Hematopoietic multipotent progenitor cell (in vitro differentiated cells): ENCODE results near the gene BICRAL. TPM values are rescaled to one million over a fixed set of nuclear protein-coding genes. Genes with fewer than 3 reads are reported as not detected.
"Not testable (repeated sequence)": the region's sequence is repeated elsewhere in the genome, so short reads cannot be mapped to it uniquely, and the experiment has no call there.

ENCODE experiments used
- DNase-seq, 3 donors: peaks; one replicate each; pipeline ENCODE4 v3.0.0-alpha.2; 2011 to 2015; ENCODE audit warnings: low read depth in 2 of 3, low spot score in 2 of 3
- total RNA-seq: library from RNA; depleted of rRNA; stranded (reverse); fragments of >200 nt; gene quantifications from one replicate; pipeline ENCODE4 v1.2.3, GENCODE V29; 2012

The BICRAL gene
- 18.0 TPM for total RNA-seq

- DNase-seq: peak; percentile 58 to 91 (median 84)
Observed at GRCh38 chr6:42781796-42782688, at the start of gene BICRAL. Gene BICRAL, plus strand, starts transcription at chr6:42782052. Its CDS starts 39,971 bp downstream, at chr6:42822023.

DNA sequence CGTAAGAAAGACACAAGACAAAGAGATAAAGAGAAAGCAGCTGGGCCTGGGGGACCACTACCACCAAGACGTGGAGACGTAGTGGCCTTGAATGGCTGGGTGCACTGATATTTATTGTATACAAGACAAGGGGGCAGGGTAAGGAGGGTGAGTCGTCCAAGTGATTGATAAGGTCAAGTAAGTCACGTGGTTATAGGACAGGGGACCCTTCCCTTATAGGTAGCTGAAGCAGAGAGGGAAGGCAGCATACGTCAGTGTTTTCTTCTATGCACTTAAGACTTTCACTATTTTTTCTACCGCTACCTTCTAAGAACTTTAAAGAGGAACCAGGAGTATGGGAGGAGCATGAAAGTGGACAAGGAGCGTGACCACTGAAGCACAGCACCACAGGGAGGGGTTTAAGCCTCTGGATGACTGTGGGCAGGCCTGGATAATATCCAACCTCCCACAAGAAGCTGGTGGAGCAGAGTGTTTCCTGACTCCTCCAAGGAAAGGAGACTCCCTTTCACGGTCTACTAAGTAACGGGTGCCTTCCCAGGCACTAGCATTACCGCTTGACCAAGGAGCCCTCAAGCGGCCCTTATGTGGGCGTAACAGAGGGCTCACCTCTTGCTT, 47.9 kb upstream of the BICRAL start:
- DNase-seq: not testable (repeated sequence)

DNA sequence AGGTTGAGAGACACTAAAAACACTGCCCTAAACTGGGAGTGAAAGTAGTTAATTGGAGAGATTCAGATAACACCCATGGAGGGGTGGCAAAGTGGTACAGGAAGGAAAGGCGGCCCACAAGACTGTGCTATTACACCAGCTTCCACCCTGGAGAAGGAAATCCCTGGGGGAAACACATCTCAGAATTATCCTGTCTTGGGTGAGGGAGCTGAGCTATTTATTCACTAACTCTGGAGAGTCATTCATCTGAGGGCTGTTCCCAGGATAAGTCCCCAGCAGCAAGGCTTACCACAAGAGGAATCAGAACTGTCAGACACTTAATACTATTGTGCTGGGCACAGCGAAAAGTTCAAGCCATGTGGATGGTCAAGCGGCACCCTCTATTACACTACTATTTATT, 45.9 kb upstream of the BICRAL start:
- no peak for DNase-seq

DNA sequence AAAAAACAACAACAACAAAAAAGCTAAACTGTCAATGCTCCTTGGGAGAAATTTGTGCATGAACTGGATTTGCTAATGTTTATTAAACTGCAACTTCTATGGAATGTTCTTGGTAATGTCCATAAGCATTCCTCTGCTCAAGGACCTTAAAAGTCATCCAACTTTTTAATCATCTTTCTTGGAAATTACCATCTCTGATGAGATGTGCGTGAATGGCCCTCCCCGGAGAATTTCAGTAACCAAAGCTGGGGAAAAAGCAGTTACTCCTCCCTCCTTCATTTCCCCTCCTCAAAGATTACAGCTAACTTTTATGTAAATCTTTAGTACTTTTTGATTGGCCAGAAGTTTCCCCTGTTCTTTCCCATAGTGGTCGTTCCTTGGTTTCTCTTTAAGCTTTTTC, 41.1 kb upstream of the BICRAL start:
- no peak for DNase-seq

GRCh38 chr6:42742116-42742894, 39.5 kb upstream of the BICRAL start:
- DNase-seq: peak in 2 of 3 donors; percentile 74 to 90

GRCh38 chr6:42744351-42744893, 37.4 kb upstream of the BICRAL start:
- DNase-seq: no peak

GRCh38 chr6:42745083-42745639, 36.7 kb upstream of the BICRAL start:
- peak in 2 of 3 donors; percentile 29 to 33 for DNase-seq

- DNase-seq: peak; percentile 87 to 99 (median 98)
Observed at GRCh38 chr6:42745640-42746462, 36.0 kb upstream of the BICRAL start, which contains the start of gene TBCC. Gene TBCC, minus strand, starts transcription at chr6:42746103. Its CDS starts 30 bp downstream, at chr6:42746073.

DNA sequence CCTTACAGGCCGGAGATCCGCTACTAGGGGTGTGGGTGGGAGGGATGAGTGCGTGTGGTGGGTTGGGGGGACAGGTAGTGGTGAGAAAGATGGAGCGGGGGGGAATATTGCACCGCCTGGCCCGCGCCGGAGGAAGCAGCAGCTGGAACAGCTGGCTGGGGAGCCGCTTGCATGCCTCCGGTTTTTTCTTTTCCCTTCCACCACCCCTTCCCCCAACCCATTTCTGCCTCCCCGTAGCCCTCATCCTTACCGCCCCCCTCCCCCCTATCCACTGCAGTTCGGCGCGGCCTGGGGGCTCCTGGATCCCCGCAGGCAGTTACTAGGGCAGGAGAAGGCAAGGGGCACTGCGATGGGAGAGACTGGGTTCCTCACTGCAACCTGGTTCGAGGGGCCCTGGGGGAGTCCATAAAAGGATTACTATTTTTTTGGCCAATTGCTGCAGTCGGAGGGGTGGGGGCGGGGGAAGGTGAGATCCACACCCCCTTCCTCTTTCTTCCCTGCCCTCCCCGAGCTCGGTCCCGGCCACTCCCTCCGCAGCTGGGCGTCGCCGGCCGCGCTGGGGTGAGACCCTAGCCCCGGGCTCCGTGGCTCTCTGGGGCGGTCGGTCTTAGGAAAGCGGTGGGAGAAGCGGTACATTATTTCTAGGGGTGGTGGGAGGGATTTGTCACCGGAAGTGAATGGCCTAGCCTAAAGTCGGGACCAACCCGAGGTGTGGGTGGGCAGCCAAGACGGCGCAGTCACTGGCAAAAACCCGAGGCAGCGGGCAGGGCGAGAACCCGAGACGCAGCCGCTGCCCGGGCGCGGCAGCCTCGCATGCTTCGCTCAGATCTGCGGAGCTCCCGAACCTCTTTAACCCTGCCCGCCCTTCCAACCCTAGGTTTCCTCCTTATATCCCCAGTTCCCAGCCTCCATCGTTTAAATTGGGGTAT, 35.1 kb upstream of the BICRAL start:
- peak; percentile 64 to 97 (median 93) for DNase-seq

- DNase-seq: no peak
Observed at GRCh38 chr6:42748203-42748898, 33.5 kb upstream of the BICRAL start.

- no peak for DNase-seq
Observed at GRCh38 chr6:42751055-42751454, 30.8 kb upstream of the BICRAL start.

DNA sequence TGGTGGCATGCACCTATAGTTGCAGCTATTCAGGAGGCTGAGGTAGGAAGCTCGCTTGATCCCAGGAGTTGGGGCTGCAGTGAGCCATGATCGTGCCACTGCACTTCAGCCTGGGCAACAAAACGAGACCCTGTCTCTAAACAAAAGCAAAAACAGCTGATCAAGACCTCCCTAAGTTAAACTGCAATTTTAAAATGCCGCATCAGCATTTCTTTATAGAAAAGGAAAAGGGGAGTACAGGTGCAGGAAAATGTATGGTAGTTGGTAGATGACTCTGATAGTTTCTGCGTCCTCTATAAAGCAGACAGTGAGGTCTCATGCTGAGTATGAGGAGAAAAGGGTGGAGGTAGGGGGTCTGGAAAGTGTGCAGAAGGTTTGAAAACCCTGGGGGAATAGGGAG, 27.1 kb upstream of the BICRAL start:
- no peak for DNase-seq

DNA sequence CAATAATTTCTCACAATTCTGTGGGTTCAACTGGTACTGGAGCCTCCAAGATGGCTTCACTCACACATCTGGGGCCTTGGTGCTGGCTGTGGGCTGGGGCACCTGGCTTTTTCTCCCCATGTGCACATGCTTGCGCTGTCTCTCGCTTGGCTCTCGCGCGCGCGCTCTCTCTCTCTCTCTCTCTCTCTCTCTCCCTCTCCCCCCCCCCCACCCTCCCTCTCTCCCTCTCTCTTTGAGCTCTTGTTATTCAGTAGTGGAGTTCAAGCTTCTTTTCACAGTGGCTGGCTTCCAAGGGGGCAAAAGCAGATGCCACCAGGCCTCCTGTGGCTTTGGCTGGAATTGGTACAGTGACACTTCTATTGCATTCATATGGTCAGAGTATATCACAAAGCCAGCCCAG, 25.1 kb upstream of the BICRAL start:
- no peak for DNase-seq

- DNase-seq: no peak
Observed at GRCh38 chr6:42758756-42759430, 23.0 kb upstream of the BICRAL start.

GRCh38 chr6:42761287-42762067, 20.4 kb upstream of the BICRAL start:
- no peak for DNase-seq

DNA sequence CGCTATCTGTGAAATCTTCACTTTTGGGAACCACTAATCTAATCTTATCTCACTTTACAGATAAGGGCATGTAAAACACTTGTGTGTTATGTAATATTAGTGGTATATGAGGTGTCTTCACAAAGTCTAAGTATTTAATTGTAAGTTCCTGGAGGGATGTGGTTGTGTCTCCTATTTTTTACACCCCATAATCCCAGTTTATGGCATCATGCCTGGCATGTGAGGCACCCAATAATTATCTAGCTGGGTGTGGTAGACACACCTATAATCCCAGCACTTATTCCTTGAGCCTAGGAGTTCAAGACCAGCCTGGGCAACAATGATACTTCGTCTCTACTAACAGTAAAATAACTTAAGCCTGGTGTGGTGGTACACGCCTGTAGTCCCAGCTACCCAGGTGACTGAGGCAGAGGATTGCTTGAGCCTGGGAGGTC, 19.4 kb upstream of the BICRAL start:
- no peak for DNase-seq

- no peak for DNase-seq
Observed at GRCh38 chr6:42762950-42763349, 18.9 kb upstream of the BICRAL start.
